DND-41 (cell line): Measurements from ENCODE around the gene FOXP1.

Experiments
- CTCF ChIP-seq: IDR thresholded peaks from 2 replicates; pipeline ENCODE4 v1.5.1; 2012; ENCODE audit warnings: borderline replicate concordance, low read length, moderate library complexity, mild to moderate bottlenecking; ENCODE audit not compliant: poor library complexity, severe bottlenecking; ENCODE audit errors: extremely low read depth
- EZH2 ChIP-seq: IDR thresholded peaks from 3 replicates; pipeline ENCODE4 v1.6.1; 2012; ENCODE audit warnings: borderline replicate concordance, low read depth, mild to moderate bottlenecking, moderate library complexity, low read length, inconsistent platforms; ENCODE audit not compliant: severe bottlenecking

GRCh38 chr3:70927239-70927638 lies 656.3 kb downstream of the FOXP1 start:
- TF ChIP-seq CTCF, result no peak
- no peak for TF ChIP-seq EZH2
